Measurements from ENCODE around the gene MCIDAS.

The MCIDAS gene

DNA sequence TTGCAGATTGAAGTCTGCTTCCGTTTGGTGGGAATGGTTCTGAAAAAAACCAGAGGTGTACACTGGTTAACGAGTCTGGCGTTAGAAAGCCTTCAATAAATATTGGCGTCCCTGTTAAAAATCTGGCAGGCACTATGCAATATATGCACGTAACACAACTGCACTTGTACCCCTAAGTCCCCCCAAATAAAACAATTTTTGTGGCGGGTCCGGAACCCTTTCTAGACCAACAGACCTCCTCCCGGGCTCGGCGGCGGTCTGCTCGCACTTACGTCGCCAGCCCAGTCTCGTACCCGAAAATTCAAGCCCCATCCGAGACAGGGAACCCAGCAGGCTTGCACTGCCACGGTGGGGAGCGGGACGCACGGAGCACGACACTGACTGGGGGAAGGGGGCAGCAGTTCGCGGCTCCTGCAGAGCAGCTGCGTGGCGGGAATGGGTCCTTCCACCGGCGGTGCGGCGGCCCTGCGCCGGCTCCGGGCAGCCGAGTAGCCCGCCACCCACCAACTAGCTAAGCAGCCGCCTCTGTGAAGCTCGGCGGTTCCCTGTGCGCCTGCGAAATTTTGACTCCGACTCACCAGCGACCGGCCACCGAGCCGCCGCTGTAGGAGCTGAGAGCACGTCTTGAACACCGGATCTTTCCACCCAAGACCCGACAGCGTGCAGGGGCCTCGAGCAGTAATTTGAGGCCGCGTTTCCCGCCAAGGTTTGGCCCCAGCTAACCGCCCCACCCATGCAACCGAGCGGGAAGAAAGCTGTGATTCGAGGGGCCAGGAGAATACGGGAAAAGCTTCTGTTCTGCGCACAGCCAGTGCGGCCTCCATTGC lies 3.9 kb downstream of the MCIDAS start:
- no peak for DNase-seq (ENCODE audit: low read depth in 2 of 3, low spot score in 2 of 3)

GRCh38 chr5:55222092-55222984 lies 4.8 kb downstream of the MCIDAS start:
- no peak for DNase-seq (ENCODE audit: low read depth in 2 of 3, low spot score in 2 of 3)

DNA sequence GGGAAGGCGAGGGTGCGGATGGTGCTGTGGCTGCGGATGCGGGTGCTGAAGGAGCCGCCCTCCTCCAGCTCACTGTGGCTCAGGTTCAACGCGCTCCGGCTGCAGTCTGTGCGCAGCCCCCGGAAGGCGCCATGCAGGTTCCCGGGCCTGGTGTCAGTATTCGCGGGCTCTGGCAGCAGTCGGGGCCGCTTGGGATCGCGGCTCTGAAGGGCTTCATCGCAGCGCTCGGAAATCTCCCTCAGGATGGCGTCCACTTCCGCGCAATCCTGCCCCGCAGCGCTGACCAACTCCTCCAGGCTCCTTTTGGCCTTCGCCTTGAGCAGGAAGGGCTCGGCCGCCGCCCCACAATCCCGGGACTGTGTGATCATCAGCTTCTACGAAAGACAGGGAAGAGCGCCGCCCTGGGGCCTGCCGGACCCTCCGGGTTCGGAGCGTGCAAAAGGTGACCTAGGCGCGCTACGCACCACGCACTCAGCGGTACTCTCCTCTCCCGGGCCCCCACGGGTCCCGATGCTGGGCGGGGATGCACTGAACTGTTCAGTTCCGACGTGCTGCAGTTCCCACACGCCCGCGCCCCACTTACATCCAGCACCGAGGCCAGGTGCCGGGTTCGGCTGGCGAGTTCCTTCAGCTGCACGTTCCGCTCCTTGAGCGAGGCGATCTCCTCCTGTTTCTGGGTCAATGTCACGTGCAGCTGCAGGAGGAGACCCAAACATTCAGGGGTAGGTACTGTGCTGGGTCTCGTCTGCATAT lies 6.5 kb downstream of the MCIDAS start:
- no peak for DNase-seq (ENCODE audit: low read depth in 2 of 3, low spot score in 2 of 3)

GRCh38 chr5:55219770-55220169 lies 7.3 kb downstream of the MCIDAS start:
- DNase-seq (ENCODE audit: low read depth in 2 of 3, low spot score in 2 of 3): no peak

GRCh38 chr5:55218967-55219366 lies 8.1 kb downstream of the MCIDAS start:
- no peak for DNase-seq (ENCODE audit: low read depth in 2 of 3, low spot score in 2 of 3)

- DNase-seq (ENCODE audit: low read depth in 2 of 3, low spot score in 2 of 3): no peak
Measured at GRCh38 chr5:55211184-55211874, 15.8 kb downstream of the MCIDAS start.

DNA sequence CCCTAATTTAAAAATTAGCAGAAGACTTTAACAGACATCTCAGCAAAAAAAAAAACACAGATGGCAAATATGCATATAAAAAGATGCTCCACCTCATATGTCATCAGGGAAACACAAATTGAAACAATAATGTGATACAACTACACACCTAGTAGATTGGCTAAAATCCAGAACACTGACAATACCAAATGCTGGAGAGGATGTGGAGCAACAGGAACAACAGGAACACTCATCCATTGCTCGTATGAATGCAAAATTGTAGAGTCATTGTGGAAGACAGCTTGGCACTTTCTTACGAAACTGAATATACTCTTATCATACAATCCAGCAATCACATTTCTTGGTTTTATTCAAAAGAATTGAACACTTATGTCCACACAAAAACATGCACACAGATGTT lies 22.1 kb downstream of the MCIDAS start:
- DNase-seq (ENCODE audit: low read depth in 2 of 3, low spot score in 2 of 3): no peak

GRCh38 chr5:55191165-55191564 lies 36.0 kb downstream of the MCIDAS start:
- no peak for DNase-seq (ENCODE audit: low read depth in 2 of 3, low spot score in 2 of 3)

GRCh38 chr5:55188656-55189540 lies 38.2 kb downstream of the MCIDAS start:
- DNase-seq (ENCODE audit: low read depth in 2 of 3, low spot score in 2 of 3): no peak

- DNase-seq (ENCODE audit: low read depth in 2 of 3, low spot score in 2 of 3): no peak
Measured at GRCh38 chr5:55187370-55187769, 39.7 kb downstream of the MCIDAS start.

- no peak for DNase-seq (ENCODE audit: low read depth in 2 of 3, low spot score in 2 of 3)
Measured at GRCh38 chr5:55180016-55180415, 47.1 kb downstream of the MCIDAS start.

- DNase-seq (ENCODE audit: low read depth in 2 of 3, low spot score in 2 of 3): no peak
Measured at GRCh38 chr5:55177078-55177477, 50.0 kb downstream of the MCIDAS start.

DNA sequence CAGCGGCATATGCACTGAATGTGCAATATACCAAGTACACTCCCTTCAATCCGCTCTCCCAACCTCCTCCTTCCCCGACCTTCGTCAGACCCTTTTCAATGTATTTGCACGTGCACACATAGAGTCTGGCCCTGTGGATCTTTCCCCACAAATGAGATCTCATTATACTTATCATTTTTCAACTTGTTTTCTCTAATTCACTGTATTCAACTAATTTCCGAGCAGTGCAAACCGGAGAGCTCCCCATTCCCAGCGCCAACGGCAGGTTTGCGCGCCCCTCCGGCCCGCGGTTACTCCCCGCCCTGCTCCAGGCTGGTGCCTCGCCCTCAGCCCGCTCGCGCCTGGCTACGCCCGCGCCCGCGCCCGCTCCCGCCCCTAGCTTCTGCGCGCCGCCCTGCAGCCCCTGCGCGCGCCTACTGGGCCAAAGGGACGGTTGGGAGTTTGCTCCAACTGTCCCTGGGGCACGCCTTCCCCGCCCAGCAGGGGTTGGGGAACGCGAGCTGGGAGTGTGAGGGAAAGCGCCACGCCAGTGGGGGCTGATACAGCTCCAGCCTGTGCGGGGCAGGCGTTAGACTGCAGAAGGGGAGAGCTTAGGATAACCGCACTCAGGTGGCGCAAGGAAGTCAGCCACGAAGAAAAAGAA lies 50.8 kb downstream of the MCIDAS start:
- DNase-seq (ENCODE audit: low read depth in 2 of 3, low spot score in 2 of 3): peak in 2 of 3 experiments; percentile 10 to 14

DNA sequence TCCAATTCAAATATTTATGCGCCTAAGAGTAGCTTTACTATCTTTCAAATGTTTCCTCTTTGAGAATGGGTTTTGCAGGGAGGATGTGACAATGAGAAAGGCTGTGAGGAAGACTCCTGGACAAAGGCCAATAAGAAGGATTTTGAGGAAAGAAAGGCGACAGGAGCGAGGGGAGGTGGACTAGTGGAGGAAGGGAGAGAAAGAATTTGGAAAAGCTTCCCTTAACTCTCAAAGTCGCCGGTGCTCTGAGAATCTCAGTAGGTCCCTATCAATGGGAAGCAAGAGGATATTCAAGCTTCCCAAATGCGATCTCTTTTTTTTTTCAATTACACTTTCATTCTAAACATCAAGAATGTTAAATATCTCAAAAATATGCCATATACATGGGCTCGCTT lies 51.3 kb downstream of the MCIDAS start:
- no peak for DNase-seq (ENCODE audit: low read depth in 2 of 3, low spot score in 2 of 3)

DNA sequence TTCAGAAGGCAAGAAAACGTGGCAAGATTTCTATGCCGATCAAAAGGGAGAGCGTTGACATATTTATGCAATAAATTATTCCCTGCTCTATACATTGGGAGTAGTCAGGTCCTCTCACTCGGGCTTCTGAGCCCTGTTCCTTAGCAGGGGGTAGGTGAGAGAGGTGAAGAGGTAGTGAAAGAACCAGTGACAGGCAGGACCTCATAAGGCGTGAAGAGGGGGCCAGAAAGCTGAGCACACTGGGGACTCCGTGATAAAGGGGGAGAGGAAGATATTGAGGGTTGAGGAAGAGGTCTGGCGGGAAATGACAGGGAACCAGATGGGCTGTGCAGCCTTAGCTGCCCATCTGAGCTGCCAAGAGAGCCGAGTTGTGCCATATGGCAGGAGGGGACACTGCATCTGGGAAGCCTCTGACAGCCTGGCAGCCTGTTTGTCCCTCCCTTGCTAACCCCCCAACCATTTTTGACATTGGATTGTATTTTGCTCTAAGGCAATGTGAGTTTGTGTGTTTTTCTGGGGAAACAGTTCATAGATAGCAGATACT lies 53.4 kb downstream of the MCIDAS start:
- peak in 1 of 3 experiments; percentile 4 for DNase-seq (ENCODE audit: low read depth in 2 of 3, low spot score in 2 of 3)

DNA sequence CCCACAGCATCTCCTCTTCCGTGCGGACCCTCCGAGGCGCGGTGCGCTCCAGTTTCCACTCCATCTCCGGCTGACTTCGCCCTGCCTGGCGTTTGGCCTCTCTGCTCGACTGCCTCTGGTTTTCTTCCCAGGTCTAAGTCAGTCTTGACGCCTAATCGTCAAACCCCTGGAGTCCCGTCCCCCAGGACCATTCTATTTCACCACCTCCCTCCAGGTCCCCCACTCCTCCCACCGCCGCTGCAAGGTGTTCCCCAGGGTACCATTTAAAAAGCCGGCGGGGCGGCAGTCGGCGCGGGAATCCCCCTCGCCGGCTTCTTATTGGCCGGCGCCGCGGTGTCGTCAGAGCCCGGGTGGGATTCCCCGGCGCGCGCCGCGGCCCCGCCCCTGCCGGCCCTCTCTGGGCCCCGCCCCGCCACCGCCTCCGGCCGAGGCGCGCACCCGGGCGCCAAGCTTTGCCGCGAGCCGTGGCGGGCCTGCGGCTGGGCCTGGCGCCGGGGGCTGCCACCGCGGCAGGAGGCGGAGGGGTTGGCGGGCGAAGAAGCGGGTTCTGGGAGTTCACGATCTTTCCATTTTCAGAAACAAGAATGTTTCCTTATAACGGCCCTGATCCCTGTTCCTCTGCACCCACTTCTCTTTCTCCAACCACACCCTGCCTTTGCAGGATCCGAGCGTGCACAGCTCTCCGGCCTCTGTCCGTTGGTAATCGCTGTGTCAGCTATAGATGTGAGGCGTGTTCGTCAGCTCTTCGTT lies 54.0 kb downstream of the MCIDAS start, which contains the start of gene CDC20B:
TSS of gene CDC20B (minus strand) at position 241 of the 750 bp plus-strand sequence. CDS start at position 64, 177 bp downstream.
- peak; percentile 44 to 61 (median 48) for DNase-seq (ENCODE audit: low read depth in 2 of 3, low spot score in 2 of 3)

GRCh38 chr5:55172051-55172899 lies 54.8 kb downstream of the MCIDAS start:
- DNase-seq (ENCODE audit: low read depth in 2 of 3, low spot score in 2 of 3): peak in 2 of 3 experiments; percentile 19 to 33
